Measurements from ENCODE around the gene NFIX.

Gene NFIX

DNA sequence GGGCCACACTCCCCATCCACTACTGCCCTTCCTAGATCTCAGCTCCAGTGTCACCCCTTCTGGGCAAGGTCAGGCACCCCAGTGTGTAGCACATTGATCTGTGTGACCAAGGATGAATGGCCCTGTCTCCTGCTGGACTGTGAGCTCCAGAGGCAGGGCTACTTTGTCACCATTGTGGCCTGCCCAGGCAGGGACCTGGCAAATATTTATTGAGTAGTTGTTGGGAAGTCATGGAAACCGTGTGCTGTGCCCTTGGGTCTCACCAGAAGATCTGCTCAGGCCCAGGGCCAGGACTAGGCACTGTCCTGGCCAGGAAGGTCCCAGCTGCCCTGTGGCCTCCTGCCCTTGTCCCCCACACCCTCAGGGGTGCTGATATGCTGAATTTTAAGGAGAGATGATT lies 133.3 kb downstream of the NFIX start:
- DNase-seq (ENCODE audit: low spot score) = no peak

DNA sequence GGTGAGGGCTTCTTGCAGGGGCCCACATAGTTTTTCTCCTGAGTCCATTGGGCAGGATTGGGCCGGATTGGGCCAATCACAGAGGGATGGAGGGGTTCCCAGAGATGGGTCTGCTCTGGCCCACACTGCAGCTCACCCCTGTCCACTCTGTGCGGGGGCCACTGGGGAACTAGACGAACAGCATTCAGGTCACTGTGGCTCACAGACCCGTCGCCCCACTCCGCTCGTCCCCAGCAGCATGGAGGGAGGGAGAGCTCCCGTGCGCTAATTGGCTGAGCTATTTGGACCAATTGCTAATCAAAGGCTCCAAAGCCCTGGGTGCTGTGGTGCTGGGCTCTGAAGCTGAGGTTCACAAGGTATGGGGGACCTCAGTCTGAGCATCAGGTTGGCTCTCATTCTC lies 134.1 kb downstream of the NFIX start:
- DNase-seq (ENCODE audit: low spot score) = no peak

DNA sequence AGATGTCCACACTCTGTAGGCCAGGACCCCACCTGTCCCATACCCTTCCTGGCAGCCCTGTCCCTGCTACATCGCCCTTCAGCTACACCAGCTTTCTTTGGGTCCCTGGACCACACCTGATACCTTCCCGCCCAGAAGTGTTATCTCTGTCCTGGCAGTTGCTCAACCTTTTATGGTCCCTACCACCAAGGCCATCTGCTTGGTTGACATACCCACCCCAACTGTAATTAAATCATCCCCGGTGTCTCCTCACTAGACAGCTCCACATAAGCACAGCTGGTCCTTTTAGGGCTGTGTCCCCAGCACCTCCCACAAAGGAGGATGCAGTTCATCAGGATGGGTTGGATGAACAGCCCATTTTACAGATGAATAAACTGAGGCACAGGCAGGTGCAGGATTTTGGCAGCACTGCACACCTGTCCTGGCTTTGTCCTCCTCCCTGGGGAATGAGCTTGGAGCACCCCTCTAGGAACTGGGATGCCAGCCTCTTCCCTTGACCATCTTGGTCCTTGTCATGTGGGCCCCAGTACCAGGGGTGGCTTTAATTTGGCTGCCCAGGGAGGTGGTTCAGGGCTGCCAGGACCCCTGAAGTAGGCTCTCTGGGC lies 135.7 kb downstream of the NFIX start:
- no peak for DNase-seq (ENCODE audit: low spot score)

DNA sequence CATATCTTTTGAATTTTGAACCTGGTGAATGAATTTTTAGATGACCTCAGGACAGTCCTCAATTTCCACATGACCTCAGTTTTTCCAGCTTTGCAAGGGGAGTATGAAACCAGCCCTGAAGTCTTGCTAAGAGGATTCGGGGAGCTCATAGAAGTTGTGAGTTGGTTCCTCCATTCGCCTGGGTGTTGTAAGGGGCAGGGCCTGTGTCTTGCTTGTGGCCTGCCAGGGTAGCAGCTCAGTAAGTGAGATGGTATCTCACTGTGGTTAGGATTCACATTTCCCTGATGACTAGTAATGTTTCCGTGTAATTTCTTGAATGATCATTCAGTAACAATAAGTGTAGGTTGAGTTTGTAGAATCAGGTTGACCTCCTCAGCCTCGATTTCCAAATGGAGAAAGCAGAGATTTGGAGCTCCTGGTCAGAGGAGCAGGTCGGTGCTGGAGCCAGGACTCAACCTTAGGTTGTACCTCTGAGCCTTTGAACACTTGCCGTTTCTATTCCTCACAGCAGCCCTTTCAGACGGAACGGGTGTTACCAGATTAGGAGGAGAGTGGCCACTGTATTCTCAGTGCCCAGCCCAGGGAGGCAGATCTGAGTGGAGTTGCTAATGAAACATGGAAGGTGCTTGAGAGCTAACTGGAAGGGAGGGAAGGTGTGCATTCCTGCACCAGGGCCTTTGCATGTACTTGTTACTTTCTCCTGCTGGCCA lies 137.4 kb downstream of the NFIX start:
- DNase-seq (ENCODE audit: low spot score) = peak; percentile 67

- DNase-seq (ENCODE audit: low spot score) = no peak
Observed at GRCh38 chr19:13133241-13133870, 138.1 kb downstream of the NFIX start.

- DNase-seq (ENCODE audit: low spot score) = no peak
Observed at GRCh38 chr19:13134626-13135025, 139.4 kb downstream of the NFIX start.

GRCh38 chr19:13135068-13136062 lies 140.1 kb downstream of the NFIX start:
- DNase-seq (ENCODE audit: low spot score) = no peak

DNA sequence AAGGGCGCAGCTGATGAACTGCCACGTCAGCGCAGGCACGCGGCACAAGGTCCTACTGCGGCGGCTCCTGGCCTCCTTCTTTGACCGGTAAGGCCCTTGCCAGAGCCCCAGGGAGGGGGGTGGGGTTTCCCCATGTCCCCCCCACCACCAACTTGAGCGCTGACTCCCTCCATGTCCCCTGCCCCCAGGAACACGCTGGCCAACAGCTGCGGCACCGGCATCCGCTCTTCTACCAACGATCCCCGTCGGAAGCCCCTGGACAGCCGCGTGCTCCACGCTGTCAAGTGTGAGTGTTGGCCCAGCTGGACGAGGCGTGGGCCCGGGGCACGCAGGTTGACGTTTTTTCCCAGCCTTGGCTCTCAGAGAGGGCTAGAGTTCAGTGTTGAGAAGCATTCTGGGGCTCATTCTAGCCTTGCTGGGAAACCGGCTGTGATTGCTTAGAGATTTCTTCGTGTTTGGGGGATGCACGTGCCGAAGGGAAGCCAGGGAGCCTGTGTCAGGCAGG lies 142.1 kb downstream of the NFIX start:
- DNase-seq (ENCODE audit: low spot score) = no peak

- no peak for DNase-seq (ENCODE audit: low spot score)
Observed at GRCh38 chr19:13138171-13138915, 143.1 kb downstream of the NFIX start.

GRCh38 chr19:13138916-13139198 lies 143.6 kb downstream of the NFIX start:
- no peak for DNase-seq (ENCODE audit: low spot score)

DNA sequence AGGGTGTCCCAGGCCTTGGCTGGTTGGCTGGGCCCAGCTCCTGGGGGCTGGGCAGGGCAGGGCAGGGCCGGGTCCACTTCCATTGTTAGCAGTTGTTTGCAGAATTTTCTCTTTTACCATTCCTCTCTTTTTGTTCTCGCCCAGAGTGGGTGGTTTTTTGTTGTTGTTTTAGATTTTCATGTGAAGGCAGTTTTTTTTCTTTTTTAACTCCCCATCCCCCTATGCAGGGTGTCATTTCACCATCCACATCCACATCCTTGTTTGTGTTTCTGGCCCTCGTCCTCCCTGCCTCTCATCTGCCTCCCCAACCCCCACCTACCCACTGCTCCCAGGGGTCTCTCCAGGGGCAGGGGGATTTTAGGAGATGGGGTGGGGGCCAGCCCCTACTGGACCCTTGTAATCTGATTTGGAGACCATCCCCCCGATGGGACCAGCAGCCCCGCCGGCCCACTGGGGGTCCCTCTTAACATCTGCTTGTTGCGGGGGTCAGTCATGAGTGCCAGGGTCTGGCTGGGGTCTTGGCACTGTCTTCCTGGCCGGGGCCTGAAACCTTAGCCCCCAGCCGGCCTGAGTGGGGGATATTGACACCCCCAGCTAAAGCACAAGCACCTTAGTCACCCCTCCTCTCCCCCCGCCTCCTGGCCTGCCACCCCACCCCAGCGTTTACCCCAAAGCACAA lies 144.5 kb downstream of the NFIX start:
- DNase-seq (ENCODE audit: low spot score) = no peak

DNA sequence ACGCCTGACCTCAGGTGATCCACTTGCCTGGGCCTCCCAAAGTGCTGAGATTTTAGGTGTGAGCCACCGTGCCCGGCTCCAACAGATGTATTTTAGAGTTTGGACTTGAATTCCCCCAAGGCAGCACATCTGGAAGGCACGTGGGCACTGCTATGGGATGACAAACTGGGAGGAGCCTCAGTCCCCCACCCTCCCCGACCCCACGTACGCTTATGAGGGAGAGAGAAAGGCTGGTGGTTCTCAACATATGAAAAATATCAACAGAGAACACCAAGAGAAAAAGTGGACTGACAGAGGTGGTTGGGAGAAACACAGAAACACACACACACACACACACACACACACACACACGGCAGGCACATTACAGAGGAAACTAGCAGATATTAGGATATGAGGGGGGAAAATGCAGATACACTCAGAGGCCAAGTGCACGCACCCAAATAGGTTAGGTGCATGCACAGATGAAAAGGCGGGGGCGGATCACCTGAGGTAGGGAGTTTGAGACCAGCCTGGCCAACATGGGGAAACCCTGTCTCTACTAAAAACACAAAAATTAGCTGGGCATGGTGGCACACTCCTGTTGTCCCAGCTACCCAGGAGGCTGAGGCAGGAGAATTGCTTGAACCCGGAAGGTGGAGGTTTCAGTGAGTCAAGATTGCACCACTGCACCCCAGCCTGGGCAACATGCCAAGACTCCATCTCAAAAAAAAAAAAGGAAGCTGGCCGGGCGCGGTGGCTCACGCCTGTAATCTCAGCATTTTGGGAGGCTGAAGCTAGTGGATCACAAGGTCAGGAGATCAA lies 151.7 kb downstream of the NFIX start:
- no peak for DNase-seq (ENCODE audit: low spot score)

All from CD4-positive, alpha-beta T cell treated with Interleukin-2 at 100 ng/mL for 4 hours (primary cell).